IMR-90 (cell line): ENCODE measurements around the gene INPP4A.

Experiments used
- CTCF ChIP-seq: conservative IDR thresholded peaks from 2 replicates; pipeline ENCODE4 v1.5.1; 2012; ENCODE audit warnings: mild to moderate bottlenecking, low read depth, low read length, improper control_type of control experiment
- MAFK ChIP-seq: IDR thresholded peaks from 2 replicates; pipeline ENCODE4 v1.6.1; 2012; ENCODE audit warnings: low read depth, low read length, improper control_type of control experiment
- MAZ ChIP-seq: IDR thresholded peaks from 2 replicates; pipeline ENCODE4 v1.6.1; 2012; ENCODE audit warnings: low read depth, mild to moderate bottlenecking, low read length, improper control_type of control experiment, moderate library complexity, borderline replicate concordance
- POLR2A ChIP-seq: IDR thresholded peaks from 2 replicates; pipeline ENCODE4 v1.6.1; 2012; ENCODE audit warnings: mild to moderate bottlenecking, low read depth, low read length
- USF2 ChIP-seq: fragments of 150-350 bp; IDR thresholded peaks from 2 replicates; pipeline ENCODE4 v1.6.1; 2017; ENCODE audit warnings: mild to moderate bottlenecking, antibody characterized with exemption, low read length, low read depth

- TF ChIP-seq CTCF (no peak), USF2 (no peak), MAZ (no peak), POLR2A (no peak), MAFK (no peak)
These were observed 48.7 kb upstream of the INPP4A start for GRCh38 chr2:98395977-98396376.
